IPS DF 19.7 (cell line): ENCODE results near the gene RAPGEF4.
"Not testable (repeated sequence)": the region's sequence is repeated elsewhere in the genome, so short reads cannot be mapped to it uniquely, and the experiment has no call there.

ENCODE experiments used
- DNase-seq: peaks from one replicate; pipeline ENCODE4 v3.0.0-alpha.2; 2013; ENCODE audit warnings: low read depth, low spot score

The RAPGEF4 gene

GRCh38 chr2:173062801-173063200, 327.2 kb downstream of the RAPGEF4 start:
- no peak for DNase-seq

GRCh38 chr2:173064151-173064805, 328.6 kb downstream of the RAPGEF4 start:
- no peak for DNase-seq

GRCh38 chr2:173066887-173067676, 331.4 kb downstream of the RAPGEF4 start:
- DNase-seq = no peak

GRCh38 chr2:173075056-173075780, 339.6 kb downstream of the RAPGEF4 start:
- DNase-seq = no peak

- DNase-seq = no peak
Measured at GRCh38 chr2:173075781-173076580, 340.3 kb downstream of the RAPGEF4 start, which contains the start of gene MAP3K20. Gene MAP3K20, plus strand, starts transcription at chr2:173075846. Its CDS starts 15,186 bp downstream, at chr2:173091032.

- no peak for DNase-seq
Measured at GRCh38 chr2:173076581-173077345, 341.1 kb downstream of the RAPGEF4 start.

GRCh38 chr2:173077506-173078177, 342.0 kb downstream of the RAPGEF4 start:
- no peak for DNase-seq

- DNase-seq = no peak
Measured at GRCh38 chr2:173079141-173079540, 343.5 kb downstream of the RAPGEF4 start.

GRCh38 chr2:173079973-173080860, 344.6 kb downstream of the RAPGEF4 start:
- no peak for DNase-seq

GRCh38 chr2:173086518-173087213, 351.0 kb downstream of the RAPGEF4 start:
- no peak for DNase-seq

- DNase-seq = no peak
Measured at GRCh38 chr2:173087214-173087581, 351.6 kb downstream of the RAPGEF4 start.

GRCh38 chr2:173087793-173088496, 352.3 kb downstream of the RAPGEF4 start:
- no peak for DNase-seq

- no peak for DNase-seq
Measured at GRCh38 chr2:173090276-173090877, 354.7 kb downstream of the RAPGEF4 start.

GRCh38 chr2:173090973-173091660, 355.5 kb downstream of the RAPGEF4 start:
- DNase-seq = no peak

GRCh38 chr2:173091910-173092309, 356.3 kb downstream of the RAPGEF4 start:
- DNase-seq = no peak

GRCh38 chr2:173092844-173093402, 357.3 kb downstream of the RAPGEF4 start:
- no peak for DNase-seq

- not testable (repeated sequence) for DNase-seq
Measured at GRCh38 chr2:173093617-173094016, 358.0 kb downstream of the RAPGEF4 start.
